ENCODE results near the gene CTNNB1.

CTNNB1 gene

GRCh38 chr3:41193794-41194539 is 5.3 kb upstream of the CTNNB1 start:
- no peak for DNase-seq

- no peak for DNase-seq
Observed at GRCh38 chr3:41194701-41195100, 4.6 kb upstream of the CTNNB1 start.

GRCh38 chr3:41195946-41196345 is 3.4 kb upstream of the CTNNB1 start:
- no peak for DNase-seq

- DNase-seq = no peak
Observed at GRCh38 chr3:41196499-41197410, 2.5 kb upstream of the CTNNB1 start.

DNA sequence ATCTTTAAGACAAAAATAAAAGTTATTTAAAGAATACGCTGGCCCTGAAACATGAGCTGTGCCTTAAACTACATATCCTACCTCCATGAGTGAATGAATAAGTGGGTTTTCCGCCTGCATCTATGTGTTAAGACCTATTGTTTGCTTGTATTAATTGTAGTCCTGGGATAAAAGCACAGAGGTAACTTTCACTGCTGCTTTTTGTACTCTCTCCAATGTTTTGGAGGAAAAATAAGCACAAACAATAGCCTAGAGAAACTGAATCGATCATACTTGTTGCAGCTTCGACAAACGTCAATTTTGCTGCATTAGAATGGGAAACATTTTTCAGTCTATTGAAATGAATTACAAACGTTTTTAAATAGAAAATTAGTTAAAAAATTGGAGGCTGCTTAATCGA is 1.3 kb upstream of the CTNNB1 start:
- DNase-seq = no peak

- no peak for DNase-seq
Observed at GRCh38 chr3:41198526-41198925, 779 bp upstream of the CTNNB1 start.

DNA sequence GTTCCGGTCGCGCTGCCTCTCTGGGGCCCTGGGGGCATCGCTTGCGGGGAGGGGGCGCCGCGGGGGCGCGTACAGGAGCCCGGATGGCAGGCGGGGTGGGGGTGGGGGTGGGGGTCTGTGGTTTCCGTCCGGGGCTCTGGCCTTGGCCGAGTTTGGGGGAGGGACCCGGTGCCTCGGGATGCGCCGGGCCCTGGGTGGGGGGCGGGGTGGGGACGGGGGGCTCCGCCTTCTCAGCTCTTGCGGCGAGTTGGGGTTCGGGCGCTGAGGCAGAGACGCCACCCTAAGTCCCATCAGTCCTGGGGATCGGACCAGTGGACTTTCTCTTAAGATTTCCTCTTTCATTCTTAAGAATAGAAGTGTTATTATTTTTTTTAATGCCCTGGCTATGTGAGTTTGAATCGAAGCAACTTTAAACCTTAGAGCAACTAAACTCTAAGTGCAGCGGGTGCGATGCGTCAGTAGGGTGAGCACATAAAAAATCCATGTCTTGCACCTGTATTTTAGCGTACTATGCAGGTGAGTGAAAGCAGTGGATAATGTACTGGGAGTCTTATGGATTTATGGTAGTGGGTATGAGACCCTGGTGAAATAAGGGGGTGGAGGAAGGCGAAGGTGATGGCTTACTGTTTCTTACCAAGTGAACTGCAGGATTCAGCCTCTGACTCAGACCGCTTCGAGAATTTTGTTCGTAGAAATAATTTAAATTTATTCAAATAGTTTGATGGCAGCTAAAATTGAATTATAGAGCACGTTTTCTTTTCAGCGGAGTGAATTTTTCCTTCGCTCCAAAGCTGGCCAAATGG is 762 bp downstream of the CTNNB1 start:
- DNase-seq = no peak

- peak; percentile 65 for DNase-seq
Observed at GRCh38 chr3:41200669-41201021, 1.3 kb downstream of the CTNNB1 start.

DNA sequence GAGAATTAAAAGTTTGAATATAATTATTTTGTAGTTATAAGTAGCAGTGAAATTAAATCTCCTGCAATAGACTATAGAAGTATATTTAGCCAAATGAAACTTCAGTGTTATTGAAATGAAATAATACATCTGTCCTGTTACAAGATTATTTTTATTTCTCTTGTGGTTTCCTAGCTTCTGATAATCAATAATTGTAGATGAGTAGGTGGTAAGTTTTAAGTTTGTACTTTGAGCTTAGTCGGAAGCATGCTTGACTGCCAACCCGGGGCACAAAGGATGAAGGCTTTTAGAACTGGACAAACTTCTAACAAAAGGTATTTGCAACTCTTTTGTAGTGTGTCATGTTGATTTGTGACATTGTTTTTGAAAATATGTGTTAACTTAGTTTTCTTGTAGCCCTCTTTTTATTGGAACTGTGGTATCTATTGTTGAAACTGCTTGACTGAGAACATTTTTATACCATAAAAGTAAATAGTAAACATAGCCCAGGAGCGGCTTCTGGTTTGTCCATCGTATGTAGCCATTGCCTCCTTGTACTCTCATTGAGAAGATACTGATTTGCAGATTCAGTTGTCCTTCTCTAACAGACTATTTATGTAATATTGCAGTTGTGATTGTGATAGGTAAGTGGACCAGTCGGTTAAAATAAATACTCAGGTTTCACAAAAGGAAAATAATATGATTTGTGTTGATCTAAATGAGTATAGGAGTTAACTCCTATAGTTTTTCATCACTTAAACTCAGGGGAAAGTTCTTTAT is 2.9 kb downstream of the CTNNB1 start:
- DNase-seq = no peak

DNA sequence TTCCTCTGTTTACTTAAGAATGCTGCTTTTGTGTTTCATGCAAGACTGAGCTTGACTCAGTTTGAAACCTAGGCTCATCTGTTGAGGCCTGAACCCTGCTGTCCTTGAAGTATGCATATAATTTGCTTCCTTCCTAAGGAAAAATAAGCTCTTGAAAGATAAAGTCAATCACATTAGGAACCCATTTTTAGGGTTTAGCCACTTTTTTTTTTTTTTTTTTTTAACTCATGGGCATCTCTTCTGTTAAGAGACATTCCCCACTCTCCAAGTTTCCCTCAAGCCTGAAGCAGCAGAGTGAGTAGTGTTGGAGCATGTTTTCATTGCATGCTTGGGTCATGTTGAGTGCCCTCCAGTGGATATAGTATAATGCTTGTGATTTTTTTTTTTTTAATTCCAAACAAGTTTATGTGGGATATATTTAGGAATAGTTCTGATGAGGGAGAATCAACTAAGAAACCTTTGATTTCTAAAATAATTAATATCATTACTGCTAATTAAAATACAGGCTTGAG is 3.6 kb downstream of the CTNNB1 start:
- no peak for DNase-seq

- no peak for DNase-seq
Observed at GRCh38 chr3:41204369-41204768, 5.1 kb downstream of the CTNNB1 start.

DNA sequence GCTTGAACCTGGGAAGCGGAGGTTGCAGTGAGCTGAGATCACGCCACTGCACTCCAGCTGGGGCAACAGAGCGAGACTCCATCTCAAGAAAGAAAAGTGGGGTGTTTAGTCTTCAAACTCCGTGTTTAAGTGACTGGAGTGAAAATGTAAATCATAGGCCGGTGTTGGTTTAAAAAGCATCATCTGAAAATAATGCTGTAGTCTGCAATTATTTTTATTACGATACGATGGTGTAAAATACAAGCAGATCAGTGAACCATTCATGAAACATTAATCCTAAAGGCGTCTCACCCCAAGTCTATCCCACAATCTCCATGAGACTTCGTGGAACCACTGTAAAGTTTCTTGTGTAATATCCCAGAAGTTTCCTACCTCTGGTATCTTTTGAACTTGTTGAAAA is 6.3 kb downstream of the CTNNB1 start:
- DNase-seq = no peak

DNA sequence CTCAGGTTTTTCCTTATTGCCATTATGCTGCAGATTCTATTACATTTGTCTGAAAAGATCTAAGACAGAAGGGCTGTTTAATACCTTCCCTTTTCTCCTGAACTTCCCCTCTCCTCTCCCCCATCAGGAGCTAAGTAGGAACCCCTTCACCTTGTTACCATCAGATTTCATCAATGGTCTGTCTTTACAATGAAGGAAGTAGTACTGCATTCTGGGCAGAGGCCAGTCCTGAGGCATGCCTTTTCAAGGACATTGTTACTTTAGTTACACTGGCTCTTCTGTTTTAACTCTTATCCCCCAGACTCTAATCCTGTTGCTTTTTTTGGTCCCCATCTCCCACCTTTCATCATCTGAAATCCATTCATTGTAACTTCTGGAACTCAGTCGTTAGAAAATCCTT is 8.1 kb downstream of the CTNNB1 start:
- peak; percentile 6 for DNase-seq

- no peak for DNase-seq
Observed at GRCh38 chr3:41208507-41209220, 9.4 kb downstream of the CTNNB1 start.

GRCh38 chr3:41209646-41210045 is 10.3 kb downstream of the CTNNB1 start:
- DNase-seq = no peak

DNA sequence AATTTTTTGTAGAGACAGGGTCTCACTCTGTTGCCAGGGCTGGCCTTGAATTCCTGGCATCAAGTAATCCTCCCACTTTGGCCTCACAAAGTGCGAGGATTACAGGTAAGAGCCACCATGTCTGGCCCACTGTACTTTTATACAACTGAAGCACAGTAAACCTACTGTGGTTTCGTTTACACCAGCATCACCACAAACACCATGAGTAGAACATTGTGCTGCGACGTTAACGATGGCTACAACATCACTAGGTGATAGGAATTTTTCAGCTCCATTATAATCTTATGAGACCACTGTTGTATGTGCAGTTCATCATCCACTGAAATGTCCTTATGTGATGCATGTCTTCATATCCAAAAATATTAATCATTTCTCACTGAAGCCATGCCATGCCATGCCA is 11.7 kb downstream of the CTNNB1 start:
- no peak for DNase-seq

DNA sequence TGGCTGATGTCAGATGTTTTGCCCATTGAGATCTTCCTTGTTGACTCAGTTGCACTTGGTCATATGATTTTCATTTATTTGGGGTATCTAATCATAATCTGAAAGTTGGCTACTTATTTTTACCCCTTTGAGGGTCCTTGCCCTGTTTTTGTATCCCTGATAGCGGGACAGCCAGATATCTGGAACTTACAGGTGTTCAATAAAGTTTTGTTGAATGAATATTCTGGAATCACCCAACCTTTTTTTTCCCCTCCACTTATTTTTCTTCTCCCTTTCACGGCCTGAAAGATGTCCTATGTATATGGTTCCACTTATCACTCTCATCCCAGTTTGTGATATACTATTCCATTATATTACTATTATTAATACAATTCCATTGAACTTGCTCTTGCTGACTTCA is 12.8 kb downstream of the CTNNB1 start:
- no peak for DNase-seq

GRCh38 chr3:41213588-41213987 is 14.3 kb downstream of the CTNNB1 start:
- DNase-seq = no peak

GRCh38 chr3:41216422-41216821 is 17.1 kb downstream of the CTNNB1 start:
- DNase-seq = no peak

DNA sequence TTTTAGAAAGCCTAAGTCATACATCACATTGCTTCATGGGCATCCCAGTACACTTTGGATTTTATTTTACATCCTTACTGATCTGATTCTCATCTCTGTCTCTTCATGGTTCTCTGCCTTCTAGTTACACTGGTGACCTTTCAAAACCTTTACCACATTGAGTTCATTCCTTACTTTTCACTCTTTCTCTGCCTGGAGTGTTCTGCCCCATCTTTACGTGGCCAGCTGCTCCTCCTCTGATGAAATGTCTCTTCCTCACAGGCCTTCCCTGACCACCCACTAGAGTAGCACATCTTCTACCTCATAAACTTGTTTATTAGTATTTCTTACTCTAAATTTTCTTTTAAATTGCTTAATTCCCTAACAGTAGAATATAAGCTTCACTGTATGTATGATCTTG is 17.7 kb downstream of the CTNNB1 start:
- no peak for DNase-seq

GRCh38 chr3:41219424-41219823 is 20.1 kb downstream of the CTNNB1 start:
- DNase-seq = no peak
